Central memory CD4-positive, alpha-beta T cell (primary cell): Measurements from ENCODE around the gene AIPL1.
A peak's percentile ranks its signal among the peaks of the same experiment; 100 is the strongest.

ENCODE experiments used
- DNase-seq: peaks from one replicate; pipeline ENCODE4 v3.0.0; 2022

AIPL1 gene

DNA sequence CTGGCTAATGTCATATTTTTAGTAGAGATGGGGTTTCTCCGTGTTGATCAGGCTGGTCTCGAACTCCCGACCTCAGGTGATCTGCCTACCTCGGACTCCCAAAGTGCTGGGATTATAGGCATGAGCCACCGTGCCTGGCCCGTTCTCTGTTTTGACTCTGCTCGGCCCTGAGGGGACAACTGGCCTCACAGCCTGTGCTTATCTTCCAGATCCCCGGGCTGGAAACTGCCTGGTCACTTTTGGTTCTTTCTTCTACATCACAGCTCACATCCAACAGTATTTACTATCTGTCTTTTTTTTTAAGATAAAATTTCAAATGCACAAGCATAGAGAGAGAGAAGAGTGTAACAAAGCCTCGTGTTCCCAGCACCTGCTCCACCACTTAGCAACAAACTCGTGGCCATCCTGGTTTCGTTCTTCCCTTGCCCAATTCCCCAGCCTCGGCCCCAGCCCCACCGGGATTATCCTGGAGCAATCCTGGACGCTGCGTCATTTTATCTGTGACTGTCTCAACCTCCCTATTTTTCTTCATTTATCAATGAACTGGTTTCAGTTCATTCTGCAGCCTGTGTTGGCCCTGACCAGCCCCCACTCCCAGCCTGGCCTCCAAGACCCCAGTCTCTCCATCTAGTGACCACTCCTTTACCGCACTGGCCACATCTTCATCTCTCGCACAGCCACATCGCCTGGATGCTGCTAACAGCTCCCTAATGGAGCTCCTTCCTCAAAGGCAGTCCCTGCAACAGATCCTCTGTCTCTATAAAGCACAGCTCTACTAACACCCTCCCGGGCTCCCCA lies 30.5 kb upstream of the AIPL1 start:
- DNase-seq, result no peak

DNA sequence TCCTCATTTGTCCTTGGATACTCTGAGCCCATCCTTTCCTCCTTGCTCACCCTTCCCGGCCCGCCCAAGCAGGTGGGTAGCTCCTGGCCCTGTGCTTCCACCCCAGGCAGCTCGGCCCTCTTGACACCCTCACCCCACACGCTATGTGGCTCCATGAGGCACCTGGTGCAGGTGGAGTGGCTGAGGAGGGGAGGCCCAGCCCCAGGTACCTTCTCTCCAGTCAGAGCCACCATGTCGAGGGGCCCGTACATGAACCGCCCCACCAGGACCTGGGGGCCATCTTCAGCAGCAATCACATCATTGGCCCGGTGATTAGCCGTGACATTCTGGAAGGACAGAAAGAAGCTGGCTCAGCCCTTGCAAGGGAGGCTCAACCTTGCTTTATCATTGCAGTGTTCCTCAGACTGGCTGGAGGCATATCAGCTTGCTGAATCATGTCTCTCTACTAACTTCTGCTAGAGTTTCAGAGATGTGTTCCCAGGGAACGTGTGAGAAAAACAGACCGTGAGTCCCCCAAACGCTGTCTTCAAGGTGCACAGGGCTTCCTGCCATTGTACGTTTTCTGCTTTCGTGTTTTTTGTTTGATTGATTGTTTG lies 29.6 kb upstream of the AIPL1 start:
- no peak for DNase-seq

DNA sequence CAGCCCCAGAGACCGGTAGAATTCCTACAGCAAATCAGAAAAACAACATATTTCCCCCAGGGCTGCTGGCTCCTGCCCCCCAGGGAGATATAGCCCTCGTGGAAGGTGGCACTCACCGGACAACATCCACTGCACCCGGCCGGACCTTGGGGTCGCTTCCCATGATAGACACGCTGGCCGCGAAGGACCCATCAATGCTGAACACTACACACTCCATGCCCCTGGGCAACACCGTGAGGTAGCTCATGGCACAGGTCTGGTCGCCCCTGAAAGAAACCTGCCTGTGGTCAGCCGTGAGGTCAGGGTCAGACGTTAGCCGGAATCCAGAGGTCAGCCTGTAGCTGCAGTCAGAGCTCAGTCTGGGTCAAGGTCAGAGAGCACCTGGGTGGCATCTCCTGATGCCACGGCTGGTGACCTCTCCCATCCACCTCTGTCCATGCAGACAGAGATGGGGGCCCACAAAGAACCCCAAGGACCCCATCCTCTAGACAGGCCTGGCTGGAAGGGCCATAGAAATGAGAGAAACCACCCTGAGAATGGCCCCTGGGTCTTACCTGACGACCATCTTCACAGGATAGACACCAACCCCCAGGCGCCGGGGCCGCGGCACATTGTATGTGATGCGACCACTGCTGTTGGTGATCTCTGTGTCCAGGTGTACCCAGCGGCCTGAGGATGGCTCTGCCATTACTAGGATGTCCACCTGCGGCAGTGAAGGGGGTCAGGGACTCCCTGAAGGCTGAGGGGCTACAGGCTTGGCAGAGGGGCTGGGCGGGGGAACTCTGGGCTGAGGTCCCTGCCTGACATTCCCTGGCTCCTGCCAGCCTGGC lies 28.9 kb upstream of the AIPL1 start:
- DNase-seq, result no peak

DNA sequence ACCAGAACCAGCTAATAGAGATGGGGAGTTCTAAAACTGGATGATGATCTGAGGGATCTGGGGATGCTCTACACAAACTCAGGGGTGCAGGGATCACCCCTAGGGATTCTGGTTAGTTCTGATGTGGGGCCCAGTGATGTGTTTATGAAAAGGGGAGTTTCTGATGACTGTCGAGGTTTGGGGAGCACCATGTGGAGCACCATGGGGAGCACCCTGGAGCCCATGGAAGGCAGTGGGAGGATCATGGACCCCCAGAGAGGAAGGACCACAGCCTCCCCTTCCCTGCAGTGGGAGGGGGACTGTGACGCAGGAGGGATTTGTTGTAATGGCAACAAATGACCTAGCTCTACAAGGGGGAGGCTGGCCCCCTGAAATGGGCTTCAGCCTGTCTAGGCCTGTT lies 27.8 kb upstream of the AIPL1 start:
- DNase-seq, result no peak

DNA sequence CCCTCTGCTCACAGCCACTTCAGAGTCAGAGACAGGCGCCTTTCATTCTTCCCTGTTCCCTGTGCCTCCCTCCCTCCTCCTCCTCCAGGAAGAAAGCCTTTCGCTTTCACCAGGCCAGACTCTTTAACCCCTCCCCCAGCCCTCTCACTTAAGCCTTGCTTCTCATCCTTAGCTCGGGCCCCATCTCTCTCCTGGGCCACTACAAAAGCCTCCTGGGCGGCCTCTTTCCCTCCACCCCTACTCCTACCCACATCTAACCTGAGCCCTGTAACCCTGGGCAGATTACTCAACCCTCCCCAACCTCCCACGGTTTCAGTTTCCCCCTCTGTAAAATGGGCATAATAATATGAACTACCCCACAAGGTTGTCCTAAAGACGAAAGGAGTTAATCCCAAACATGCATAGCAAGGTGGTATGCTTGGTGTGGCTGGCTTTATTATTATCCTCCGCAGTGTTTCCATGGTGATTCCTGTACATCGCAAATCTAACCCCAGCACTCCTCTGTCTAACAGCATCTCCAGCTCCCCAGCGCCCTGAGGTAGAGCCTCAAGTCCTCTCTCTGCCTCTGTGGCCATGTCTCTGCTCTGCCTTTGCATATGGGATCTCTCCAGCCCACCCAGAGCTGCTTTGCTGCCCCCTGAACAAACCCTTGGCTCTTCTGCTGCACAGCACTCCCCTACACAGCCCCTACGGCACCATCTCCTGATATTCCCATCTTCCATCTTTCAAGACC lies 27.0 kb upstream of the AIPL1 start:
- DNase-seq, result no peak

DNA sequence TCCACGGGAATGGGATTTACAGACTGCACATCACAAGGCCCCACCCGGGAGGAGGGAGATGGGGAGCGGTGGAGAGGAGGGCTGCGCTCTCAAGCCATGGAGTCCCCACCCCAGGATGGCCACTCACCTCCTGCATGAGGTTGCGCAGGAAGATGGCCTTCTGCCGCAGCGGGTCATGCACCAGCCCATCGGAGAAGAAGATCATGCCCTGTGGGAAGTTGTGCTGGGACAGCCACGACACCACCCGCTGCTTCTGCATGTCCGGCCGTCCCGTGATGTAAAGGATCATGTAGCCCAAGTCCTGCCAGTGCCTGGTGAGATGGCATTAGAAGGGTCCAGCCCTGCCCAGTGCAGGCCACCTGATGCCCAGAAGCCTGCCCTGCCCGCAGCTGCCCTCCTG lies 26.3 kb upstream of the AIPL1 start:
- DNase-seq, result no peak

DNA sequence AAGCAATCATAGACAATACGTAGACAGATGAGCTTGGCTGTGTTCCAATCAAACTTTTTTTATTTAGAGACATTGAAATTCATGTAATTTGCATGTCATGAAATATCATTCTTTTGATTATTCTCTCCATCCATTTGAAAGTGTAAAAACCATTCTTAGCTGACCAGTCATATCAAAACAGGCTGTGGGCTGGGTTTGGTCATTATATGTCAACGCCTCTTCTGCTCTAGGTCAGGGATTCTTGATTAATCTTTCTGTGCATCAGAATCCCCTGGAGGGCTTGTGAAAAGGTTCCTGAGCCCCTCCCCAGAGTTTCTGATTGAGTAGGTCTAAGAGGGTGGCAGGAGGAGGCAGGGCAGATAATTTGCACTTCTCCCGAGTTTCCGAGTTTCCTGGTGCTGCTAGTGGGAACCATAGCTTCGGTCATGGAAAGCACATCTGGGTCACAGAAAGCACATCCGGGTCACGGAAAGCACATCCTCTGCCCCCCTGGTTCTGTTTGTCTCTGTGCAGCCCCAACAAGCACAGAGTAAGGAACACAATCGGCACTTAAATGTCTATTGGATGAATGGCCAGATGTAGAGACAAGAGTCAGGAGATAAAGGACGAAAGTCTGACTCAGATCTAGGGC lies 25.7 kb upstream of the AIPL1 start:
- DNase-seq, result no peak

DNA sequence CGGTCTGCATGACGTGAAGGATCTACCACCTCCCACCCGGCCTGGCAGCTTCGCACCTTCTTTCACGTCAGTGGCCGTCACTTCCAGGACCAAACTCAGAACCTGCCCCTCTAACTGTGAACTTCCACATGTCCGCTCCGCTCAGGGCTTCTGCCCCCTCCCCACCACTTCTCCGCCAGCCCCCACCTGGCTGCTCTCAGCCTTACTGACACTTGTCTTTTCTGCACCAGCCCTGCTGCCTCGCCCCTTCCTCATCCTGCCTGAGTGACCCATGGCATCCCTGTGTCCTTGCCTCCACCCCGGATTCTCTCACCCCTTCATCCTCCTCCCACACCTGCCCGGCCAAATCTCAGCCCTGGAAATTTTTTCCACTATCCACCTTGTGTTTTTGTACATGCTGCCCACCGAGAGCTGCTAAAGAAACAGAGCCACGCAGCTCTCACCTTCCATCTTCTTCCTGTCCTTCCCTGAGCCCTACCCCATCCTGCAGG lies 23.6 kb upstream of the AIPL1 start:
- no peak for DNase-seq

DNA sequence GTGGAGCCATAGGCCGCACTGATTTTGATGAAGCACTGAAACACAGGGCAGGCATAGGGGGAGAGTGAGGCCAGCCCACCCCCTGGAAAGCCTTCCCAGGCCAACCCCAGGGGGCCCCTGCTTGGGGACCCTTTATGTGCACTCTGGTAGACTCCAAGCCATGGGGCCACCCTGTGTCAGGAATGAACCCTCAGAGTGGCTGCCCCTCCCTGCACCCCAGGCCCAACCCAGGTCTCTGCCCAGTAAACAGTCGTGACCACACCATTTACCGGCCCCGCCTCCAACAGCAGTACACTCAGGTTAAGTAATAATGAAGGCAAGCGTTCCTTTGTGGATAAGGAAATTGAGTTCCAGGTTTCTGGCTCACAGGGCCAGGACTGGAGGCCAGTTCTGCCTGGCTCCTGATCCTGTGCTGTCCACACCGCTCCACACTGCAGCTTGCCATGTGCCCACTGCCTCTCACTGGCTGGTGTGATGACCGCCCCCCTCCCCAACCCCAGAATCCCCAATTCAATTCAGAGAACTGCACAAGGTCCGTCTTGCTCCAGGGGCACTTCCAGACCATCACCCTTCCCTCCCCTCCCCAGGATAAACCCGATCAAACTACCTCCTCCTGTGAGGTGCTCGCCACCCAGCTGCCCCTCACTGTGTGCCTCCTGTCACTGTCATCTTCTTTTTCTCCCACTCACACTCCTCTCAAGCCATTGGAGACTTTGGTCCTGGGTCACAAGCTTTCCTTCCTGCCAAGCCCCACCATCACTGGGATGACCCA lies 23.0 kb upstream of the AIPL1 start:
- DNase-seq, result no peak

DNA sequence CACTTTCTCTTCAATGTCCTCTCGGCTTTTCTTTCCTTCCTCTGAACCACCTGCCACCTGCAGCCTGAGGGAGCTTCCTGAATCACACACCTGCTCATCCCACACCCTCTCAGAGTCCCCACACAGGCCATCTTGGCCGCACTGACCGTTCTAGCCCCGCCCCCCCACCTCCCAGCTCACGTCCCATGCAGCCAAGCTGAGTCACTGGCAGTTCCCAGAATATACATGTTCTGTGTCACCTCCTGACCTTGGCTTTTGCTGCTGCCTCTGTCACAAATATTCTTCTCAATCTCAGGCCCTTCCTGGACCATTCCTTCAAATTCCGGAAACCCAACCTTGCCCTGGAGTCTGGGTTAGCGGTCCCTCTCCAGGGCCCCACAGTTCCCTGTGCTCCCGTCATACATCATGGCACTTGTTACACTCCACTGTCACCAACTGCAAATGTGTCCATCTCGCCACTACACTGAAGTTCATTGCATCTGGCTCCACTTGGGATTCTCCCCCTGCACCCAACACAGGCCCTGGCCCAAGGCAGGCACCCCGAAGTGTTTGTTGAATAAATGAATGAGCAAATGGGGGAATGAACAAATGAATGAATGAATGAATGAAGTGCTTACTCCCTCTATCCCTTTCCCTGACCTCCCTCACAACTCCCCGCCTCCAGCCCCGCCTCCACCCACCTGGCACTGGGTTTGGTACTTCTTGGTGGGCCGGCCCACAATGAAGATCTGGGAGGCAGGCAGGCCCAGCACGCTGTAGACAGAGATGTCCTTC lies 22.2 kb upstream of the AIPL1 start:
- no peak for DNase-seq

DNA sequence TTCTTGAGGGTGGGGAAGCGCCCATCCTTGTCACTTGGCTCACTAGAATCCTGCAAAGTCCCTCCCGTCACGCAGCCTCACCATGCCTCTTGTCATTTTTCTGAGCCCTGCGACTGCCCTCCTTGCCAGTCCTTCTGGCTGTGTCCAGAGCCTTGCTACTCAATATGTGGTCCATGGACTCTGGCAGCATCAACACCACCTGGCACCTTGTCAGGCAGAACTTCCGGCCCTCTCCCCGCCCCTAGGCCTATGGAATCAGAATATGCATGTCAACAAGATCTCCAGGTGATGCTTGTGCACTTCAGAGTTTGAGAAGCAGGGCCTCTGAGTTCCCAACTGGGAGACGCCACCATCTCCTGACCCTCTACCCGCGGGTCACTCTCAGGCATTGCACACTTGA lies 21.4 kb upstream of the AIPL1 start:
- DNase-seq, result no peak

DNA sequence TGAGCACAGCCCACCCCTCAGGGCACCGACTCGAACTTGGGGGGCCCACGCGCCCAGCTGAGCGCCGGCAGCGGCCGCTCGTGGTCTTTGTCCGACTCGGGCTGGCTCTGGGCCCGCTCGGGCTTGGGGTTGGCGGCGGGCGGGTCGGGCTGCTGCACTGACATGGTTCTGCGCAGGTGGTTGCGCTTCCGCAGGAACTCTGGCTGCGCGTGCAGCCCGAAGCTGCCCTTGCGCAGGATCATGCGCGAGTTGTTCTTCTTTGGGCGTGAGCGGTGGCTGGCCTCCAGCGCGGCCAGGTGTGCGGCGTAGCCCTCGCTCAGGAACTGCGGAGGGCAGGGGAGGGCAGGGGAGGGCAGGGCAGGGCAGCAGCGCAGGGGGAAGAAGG lies 20.4 kb upstream of the AIPL1 start:
- DNase-seq, result peak; percentile 42

DNA sequence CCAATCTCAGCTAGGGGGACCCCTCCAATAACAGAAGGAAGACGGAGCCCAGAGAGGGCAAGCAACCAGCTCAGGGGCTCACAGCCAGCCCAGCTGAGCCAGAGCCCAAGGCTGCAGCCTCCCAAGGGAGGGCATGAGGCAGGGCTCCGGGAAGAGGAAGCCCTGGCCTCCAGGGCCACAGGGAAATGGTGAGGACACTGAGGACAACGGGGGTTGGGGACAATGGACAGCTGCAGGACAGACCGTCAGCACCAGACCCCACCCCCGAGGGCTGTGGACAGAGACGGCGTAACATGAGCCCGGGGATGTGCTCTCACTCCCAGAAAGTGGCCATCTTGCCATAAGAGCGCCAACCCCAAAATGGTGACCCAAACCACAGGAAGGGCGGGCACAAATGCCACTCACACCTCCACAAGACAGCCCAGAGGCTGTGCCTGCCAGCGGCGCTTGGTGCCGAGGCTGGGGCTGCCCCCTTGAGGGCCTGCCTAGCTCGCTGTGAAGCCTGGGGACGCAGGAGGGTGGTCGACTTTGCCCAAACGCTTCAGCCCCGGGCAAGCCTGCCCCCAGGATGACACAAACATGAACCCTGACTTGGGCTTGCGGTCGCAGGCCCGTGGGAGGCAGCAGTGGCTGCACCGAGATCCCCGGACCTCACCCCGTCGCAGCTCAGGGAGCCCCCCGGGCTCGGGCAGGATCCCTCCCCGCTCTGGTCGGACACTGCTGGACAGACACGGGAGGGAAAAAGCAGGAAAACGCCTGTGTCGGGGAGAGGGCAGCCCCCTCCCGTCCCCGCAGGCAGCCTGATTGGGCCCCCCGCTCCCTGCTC lies 19.8 kb upstream of the AIPL1 start:
- DNase-seq, result no peak

DNA sequence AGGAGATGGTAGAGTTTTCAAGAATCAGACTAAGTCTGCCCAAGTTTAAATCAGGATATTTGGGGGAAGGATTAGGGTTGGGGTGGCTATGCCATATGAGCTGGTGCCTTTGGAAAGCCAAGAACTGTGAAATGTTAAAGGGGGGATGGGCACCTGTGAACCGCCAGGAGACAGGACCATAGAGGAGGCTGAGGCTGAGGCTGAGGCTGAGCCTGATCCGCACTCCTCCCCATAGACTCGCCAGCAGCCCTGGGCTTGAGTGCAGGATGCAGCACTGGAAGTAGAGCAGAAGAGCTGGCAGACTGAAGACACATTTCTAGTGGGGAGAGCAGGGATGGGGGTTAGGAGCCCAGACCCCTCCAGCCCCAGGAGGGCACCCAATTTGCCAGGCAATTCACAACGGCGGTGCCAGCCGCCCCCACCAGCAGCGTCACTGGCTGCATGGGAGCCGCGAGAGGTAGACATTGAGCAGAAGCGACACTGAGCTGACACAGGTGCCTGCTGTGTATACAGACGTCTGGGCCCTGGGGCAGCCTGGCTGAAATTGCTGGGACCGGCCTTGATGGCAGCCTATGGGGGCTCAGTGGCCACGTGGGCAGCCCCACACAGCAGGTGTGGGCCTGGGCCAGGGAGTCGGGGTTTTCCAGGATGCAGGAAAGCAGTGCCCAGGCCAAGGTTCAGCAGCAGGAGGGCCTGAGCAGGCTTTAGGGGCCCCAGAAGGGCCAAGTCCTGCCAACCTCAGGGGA lies 18.5 kb upstream of the AIPL1 start:
- no peak for DNase-seq

DNA sequence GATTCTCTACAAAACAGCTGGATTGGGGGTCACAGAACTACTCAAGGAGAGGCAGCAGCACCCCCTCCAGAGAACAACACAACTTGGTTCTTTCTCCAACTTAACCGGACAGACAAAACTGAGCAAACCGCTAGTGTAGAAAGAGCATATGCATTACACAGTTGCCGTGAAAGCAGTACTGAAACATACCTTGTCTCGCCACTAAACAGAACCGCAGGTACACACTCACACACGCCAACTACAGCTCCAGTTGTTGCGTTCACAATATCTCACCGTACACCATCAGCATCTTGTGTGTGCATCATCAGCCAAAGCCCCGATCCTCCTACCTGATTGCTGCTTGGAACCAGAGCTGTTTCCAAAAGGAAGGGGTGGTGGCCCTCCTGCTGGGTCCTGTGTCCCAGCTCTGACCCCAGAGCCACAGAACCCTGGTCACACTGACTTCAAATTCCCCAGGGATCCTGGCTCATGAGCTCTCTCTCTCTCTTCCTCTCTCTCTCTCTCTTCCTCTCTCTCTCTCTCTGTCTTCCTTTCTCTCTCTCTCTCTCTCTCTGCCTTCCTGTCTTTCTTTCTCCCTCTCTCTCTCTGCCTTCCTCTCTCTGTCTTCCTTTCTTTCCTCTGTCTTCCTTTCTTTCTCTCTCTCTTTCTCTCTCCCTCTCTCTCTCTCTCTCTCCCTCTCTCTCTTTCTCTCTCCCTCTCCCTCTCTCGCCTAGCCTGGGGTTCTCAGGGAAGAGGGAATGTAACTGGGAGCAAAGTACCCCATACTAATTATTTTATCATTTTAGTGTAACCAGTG lies 17.7 kb upstream of the AIPL1 start:
- no peak for DNase-seq

DNA sequence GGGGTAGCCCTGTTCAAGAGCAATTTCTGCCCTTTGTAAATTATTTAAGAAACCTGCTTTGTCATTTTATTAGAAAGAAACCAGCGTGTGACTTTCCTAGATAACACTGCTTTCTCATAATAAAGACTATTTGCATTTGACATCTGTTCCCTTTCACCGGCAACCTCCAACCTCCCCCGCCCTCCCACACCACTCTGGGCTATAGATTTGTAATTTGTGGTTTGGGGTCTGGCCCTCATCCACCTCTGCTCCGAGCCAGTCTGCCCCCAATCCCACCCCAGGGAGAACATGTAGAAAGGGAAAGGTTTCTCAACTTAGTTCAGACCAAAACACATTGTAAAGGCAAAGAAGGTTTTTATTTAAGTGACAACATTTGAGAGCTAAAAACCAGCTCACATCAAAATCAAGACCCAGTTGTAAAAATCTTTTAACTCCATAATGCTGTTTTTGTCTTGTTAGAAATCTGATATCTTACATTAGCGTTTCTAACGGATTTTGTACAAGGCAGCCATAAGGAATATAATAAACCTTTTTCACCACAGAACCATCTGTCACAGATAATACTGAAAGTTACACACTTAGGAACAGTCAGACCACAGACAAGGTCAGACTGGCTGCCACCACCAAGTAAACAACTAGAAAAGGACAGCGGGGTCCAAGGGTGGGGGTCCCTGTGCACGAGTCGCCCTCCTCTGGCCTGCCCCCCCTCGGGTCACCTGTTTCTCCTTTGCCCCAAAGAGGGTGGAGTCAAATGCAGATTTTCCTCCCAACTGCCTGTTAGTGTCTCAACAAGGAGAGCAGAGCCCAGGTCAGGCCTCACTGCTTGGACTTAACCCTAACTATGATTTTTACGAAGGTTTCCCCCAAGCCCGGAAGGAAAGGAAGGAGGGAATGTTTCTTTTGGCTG lies 16.3 kb upstream of the AIPL1 start:
- DNase-seq, result no peak

DNA sequence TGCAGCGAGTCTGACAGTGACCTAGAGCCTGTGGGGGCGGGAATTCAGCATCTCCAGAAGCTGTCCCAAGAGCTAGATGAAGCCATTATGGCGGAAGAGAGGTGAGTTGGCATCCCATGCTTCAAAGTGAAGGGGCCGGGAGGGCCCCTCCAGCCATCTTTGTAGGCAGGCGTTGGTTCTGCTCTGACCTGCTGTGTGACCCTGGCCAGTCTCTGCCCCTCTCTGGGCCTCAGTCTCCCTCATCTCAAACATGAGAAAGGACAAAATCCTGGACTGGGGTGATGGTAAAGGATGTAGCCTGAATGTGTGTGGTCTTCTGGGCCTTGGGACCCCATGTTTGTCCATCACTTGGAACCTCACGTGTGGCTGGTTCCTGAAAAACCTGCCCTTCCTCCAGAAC lies 14.4 kb upstream of the AIPL1 start:
- DNase-seq, result no peak
